ENCODE measurements around the gene ST7. TPM values are rescaled to one million over a fixed set of nuclear protein-coding genes. Genes with fewer than 3 reads are reported as not detected.

Gene ST7
- total and polyA plus RNA-seq, 2 experiments from 2014 or later = 9.9 to 18.3 TPM

DNA sequence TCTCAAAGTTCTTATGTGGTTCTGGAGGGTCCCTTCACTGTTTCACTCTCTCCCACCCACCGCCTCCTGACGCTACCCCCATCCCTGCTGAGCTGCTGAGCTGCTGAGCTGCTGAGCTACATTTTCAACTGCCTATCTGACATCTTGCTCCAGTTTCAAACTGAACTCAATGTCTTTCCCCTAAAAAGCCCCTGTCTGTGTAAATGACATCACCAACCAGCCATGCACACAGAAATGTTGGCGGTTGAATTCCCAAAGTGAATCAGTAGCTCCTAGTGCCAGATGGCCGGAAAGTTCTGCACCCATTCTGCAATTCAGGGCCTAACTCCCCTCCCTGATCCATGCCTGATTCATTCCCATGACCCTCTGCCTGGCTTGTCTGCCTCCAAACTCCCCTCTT is 298.4 kb downstream of the ST7 start (continued):
- TF ChIP-seq, protein P1, sequence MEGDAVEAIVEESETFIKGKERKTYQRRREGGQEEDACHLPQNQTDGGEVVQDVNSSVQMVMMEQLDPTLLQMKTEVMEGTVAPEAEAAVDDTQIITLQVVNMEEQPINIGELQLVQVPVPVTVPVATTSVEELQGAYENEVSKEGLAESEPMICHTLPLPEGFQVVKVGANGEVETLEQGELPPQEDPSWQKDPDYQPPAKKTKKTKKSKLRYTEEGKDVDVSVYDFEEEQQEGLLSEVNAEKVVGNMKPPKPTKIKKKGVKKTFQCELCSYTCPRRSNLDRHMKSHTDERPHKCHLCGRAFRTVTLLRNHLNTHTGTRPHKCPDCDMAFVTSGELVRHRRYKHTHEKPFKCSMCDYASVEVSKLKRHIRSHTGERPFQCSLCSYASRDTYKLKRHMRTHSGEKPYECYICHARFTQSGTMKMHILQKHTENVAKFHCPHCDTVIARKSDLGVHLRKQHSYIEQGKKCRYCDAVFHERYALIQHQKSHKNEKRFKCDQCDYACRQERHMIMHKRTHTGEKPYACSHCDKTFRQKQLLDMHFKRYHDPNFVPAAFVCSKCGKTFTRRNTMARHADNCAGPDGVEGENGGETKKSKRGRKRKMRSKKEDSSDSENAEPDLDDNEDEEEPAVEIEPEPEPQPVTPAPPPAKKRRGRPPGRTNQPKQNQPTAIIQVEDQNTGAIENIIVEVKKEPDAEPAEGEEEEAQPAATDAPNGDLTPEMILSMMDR (conservative IDR thresholded peaks at IDR 0.05; ENCODE audit: low read depth in 2 of 2) = no peak

DNA sequence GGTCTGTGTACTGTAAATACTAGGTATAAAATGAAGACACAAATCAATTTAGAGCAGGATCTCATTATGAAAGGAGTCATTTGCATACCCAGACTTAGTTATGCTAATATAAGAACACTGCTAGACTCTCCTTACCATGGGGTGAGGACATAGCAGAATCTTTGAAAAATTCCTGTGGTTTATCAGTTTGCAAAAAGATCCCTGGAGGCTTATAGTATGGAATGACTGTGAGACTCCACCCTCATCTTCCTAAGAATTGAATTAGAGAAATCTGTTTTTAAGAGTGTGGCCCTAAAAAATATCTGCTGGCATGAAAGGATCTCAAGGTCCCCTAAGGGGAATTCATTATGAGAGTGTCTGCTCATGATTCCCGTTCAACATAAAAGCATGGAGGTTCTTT is 306.3 kb downstream of the ST7 start:
- H3K4me1 ChIP-seq (ENCODE audit: insufficient read depth) = no peaks in the 10 kb centered on the region
- no peaks in the 10 kb centered on the region for H3K4me1 Mint-ChIP-seq
- DNase-seq (ENCODE audit: low spot score) (no peak), ATAC-seq (no peak)
- no peaks in the 10 kb centered on the region for H3K27me3 Mint-ChIP-seq (ENCODE audit: insufficient read depth, low read depth, poor library complexity)
- H3K27me3 ChIP-seq (ENCODE audit: insufficient read depth) = no peaks in the 10 kb centered on the region
- no peaks in the 10 kb centered on the region for H3K79me2 ChIP-seq (replicated peaks; ENCODE audit: insufficient read depth)
- H3K4me3 Mint-ChIP-seq = no peak overlapping the region
- H3K9me2 ChIP-seq (ENCODE audit: insufficient read depth) = peaks cover 2% of the 10 kb centered on the region; the same call in 1 of the 2 replicates
- H3K36me3 ChIP-seq (ENCODE audit: insufficient read depth) = no peaks in the 10 kb centered on the region
- H3K9me3 Mint-ChIP-seq = no peaks in the 10 kb centered on the region
- H3K4me2 ChIP-seq = no peak overlapping the region
- no peak overlapping the region for H3K27ac Mint-ChIP-seq
- no peak overlapping the region for H2AFZ ChIP-seq
- no peak overlapping the region for H3K4me3 ChIP-seq
- TF ChIP-seq EZH2 (IDR thresholded peaks at IDR 0.05; ENCODE audit: low read depth, unreplicated experiment) (no peak), JUNB (IDR thresholded peaks at IDR 0.05; ENCODE audit: unreplicated experiment) (no peak), ZNF331 (CRISPR knock-in tag; IDR thresholded peaks at IDR 0.05; ENCODE audit: low read depth) (no peak), POLR2AphosphoS5 (IDR thresholded peaks at IDR 0.05; ENCODE audit: low read depth) (no peak), ZNF114 (CRISPR knock-in tag; IDR thresholded peaks at IDR 0.05) (no peak)
- TF ChIP-seq, protein P2, sequence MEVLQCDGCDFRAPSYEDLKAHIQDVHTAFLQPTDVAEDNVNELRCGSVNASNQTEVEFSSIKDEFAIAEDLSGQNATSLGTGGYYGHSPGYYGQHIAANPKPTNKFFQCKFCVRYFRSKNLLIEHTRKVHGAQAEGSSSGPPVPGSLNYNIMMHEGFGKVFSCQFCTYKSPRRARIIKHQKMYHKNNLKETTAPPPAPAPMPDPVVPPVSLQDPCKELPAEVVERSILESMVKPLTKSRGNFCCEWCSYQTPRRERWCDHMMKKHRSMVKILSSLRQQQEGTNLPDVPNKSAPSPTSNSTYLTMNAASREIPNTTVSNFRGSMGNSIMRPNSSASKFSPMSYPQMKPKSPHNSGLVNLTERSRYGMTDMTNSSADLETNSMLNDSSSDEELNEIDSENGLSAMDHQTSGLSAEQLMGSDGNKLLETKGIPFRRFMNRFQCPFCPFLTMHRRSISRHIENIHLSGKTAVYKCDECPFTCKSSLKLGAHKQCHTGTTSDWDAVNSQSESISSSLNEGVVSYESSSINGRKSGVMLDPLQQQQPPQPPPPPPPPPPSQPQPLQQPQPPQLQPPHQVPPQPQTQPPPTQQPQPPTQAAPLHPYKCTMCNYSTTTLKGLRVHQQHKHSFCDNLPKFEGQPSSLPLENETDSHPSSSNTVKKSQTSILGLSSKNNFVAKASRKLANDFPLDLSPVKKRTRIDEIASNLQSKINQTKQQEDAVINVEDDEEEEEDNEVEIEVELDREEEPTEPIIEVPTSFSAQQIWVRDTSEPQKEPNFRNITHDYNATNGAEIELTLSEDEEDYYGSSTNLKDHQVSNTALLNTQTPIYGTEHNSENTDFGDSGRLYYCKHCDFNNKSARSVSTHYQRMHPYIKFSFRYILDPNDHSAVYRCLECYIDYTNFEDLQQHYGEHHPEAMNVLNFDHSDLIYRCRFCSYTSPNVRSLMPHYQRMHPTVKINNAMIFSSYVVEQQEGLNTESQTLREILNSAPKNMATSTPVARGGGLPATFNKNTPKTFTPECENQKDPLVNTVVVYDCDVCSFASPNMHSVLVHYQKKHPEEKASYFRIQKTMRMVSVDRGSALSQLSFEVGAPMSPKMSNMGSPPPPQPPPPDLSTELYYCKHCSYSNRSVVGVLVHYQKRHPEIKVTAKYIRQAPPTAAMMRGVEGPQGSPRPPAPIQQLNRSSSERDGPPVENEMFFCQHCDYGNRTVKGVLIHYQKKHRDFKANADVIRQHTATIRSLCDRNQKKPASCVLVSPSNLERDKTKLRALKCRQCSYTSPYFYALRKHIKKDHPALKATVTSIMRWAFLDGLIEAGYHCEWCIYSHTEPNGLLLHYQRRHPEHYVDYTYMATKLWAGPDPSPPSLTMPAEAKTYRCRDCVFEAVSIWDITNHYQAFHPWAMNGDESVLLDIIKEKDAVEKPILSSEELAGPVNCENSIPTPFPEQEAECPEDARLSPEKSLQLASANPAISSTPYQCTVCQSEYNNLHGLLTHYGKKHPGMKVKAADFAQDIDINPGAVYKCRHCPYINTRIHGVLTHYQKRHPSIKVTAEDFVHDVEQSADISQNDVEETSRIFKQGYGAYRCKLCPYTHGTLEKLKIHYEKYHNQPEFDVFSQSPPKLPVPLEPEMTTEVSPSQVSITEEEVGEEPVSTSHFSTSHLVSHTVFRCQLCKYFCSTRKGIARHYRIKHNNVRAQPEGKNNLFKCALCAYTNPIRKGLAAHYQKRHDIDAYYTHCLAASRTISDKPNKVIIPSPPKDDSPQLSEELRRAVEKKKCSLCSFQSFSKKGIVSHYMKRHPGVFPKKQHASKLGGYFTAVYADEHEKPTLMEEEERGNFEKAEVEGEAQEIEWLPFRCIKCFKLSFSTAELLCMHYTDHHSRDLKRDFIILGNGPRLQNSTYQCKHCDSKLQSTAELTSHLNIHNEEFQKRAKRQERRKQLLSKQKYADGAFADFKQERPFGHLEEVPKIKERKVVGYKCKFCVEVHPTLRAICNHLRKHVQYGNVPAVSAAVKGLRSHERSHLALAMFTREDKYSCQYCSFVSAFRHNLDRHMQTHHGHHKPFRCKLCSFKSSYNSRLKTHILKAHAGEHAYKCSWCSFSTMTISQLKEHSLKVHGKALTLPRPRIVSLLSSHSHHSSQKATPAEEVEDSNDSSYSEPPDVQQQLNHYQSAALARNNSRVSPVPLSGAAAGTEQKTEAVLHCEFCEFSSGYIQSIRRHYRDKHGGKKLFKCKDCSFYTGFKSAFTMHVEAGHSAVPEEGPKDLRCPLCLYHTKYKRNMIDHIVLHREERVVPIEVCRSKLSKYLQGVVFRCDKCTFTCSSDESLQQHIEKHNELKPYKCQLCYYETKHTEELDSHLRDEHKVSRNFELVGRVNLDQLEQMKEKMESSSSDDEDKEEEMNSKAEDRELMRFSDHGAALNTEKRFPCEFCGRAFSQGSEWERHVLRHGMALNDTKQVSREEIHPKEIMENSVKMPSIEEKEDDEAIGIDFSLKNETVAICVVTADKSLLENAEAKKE (CRISPR knock-in tag; IDR thresholded peaks at IDR 0.05) = no peak
- TF ChIP-seq, protein P3, sequence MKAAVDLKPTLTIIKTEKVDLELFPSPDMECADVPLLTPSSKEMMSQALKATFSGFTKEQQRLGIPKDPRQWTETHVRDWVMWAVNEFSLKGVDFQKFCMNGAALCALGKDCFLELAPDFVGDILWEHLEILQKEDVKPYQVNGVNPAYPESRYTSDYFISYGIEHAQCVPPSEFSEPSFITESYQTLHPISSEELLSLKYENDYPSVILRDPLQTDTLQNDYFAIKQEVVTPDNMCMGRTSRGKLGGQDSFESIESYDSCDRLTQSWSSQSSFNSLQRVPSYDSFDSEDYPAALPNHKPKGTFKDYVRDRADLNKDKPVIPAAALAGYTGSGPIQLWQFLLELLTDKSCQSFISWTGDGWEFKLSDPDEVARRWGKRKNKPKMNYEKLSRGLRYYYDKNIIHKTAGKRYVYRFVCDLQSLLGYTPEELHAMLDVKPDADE (IDR thresholded peaks at IDR 0.05) = no peak
- H3K27ac ChIP-seq (ENCODE audit: low read depth) = no peak overlapping the region
- no peaks in the 10 kb centered on the region for H3K36me3 Mint-ChIP-seq (ENCODE audit: low read depth)
- H3F3A ChIP-seq (replicated peaks; ENCODE audit: low read depth) = no peaks in the 10 kb centered on the region
- no peaks in the 10 kb centered on the region for H4K20me1 ChIP-seq (replicated peaks; ENCODE audit: insufficient read depth)
